ENCODE data around the gene OR2M4.

The OR2M4 gene

GRCh38 chr1:248277876-248278275 is 46.7 kb downstream of the OR2M4 start, which contains the start of gene OR2T33:
Gene OR2T33 (minus strand): TSS chr1:248277976. CDS start chr1:248273814, 4,162 bp downstream.
- Histone ChIP-seq H3K4me2 (ENCODE audit: low read depth, low read length, poor library complexity, severe bottlenecking) (no peak within 1 kb of the TSS), H3K36me3 (ENCODE audit: insufficient read depth, low read length) (no peaks in the 10 kb centered on the region), H2AFZ (ENCODE audit: low read length) (no peak within 1 kb of the TSS), H3K9me2 (replicated peaks; ENCODE audit: low read depth, low read length) (no peaks in the 10 kb centered on the region), H3F3A (ENCODE audit: low read depth) (no peaks in the 10 kb centered on the region), H3K9me3 (ENCODE audit: insufficient read depth, low read depth, low read length) (no peaks in the 10 kb centered on the region), H3K4me3 (ENCODE audit: low read length, poor library complexity, severe bottlenecking) (no peak within 1 kb of the TSS), H3K27me3 (ENCODE audit: insufficient read depth, low read length, poor library complexity, severe bottlenecking) (no peaks in the 10 kb centered on the region), H3K79me2 (ENCODE audit: insufficient read depth, low read length) (no peaks in the 10 kb centered on the region), H3K4me1 (ENCODE audit: insufficient read depth, low read length, poor library complexity, severe bottlenecking) (no peaks in the 10 kb centered on the region), H4K20me1 (ENCODE audit: insufficient read depth, low read length, poor library complexity, severe bottlenecking) (no peaks in the 10 kb centered on the region), H3K9ac (ENCODE audit: low read depth, low read length, poor library complexity, severe bottlenecking) (no peak within 1 kb of the TSS)
- TF ChIP-seq EZH2phosphoT487 (IDR thresholded peaks at IDR 0.05; ENCODE audit: borderline replicate concordance) = no peak
- TF ChIP-seq CTCF (conservative IDR thresholded peaks at IDR 0.05; ENCODE audit: low read length) = no peak

- H3K9me3 ChIP-seq (ENCODE audit: insufficient read depth, low read depth, low read length) = no peaks in the 10 kb centered on the region
These were observed 57.2 kb downstream of the OR2M4 start for GRCh38 chr1:248288391-248288790.

More at GRCh38 chr1:248288391-248288790, 57.2 kb downstream of the OR2M4 start:
- no peak for TF ChIP-seq CTCF (conservative IDR thresholded peaks at IDR 0.05; ENCODE audit: low read length)
- TF ChIP-seq EZH2phosphoT487 (IDR thresholded peaks at IDR 0.05; ENCODE audit: borderline replicate concordance) = no peak
- Histone ChIP-seq H3K4me3 (ENCODE audit: low read length, poor library complexity, severe bottlenecking) (no peak overlapping the region), H3K27me3 (ENCODE audit: insufficient read depth, low read length, poor library complexity, severe bottlenecking) (no peaks in the 10 kb centered on the region), H3K36me3 (ENCODE audit: insufficient read depth, low read length) (no peaks in the 10 kb centered on the region), H3K79me2 (ENCODE audit: insufficient read depth, low read length) (no peaks in the 10 kb centered on the region), H3K4me2 (ENCODE audit: low read depth, low read length, poor library complexity, severe bottlenecking) (no peak overlapping the region), H2AFZ (ENCODE audit: low read length) (no peak overlapping the region), H3F3A (ENCODE audit: low read depth) (no peaks in the 10 kb centered on the region), H3K9me2 (replicated peaks; ENCODE audit: low read depth, low read length) (no peaks in the 10 kb centered on the region), H4K20me1 (ENCODE audit: insufficient read depth, low read length, poor library complexity, severe bottlenecking) (no peaks in the 10 kb centered on the region), H3K4me1 (ENCODE audit: insufficient read depth, low read length, poor library complexity, severe bottlenecking) (no peaks in the 10 kb centered on the region), H3K9ac (ENCODE audit: low read depth, low read length, poor library complexity, severe bottlenecking) (no peak overlapping the region)
